Thyroid gland (tissue), 4 donors: ENCODE results near the gene PIGZ. TPM values are rescaled to one million over a fixed set of nuclear protein-coding genes. Genes with fewer than 3 reads are reported as not detected.

Experiments used
- DNase-seq, 2 donors: peaks; one replicate each; pipeline ENCODE4 v3.0.0-alpha.2; 2019
- H3K27ac ChIP-seq, 3 donors: fragments of 200-600 bp; sonication (generic); 1 replicate in 2 of 3; 2 replicates in 1 of 3; pipeline ENCODE4 v1.5.1; 2016 to 2019; ENCODE audit warnings: mild to moderate bottlenecking in 1 of 3, moderate library complexity in 1 of 3
- H3K27me3 ChIP-seq: fragments of 200-600 bp; sonication (generic); one replicate; pipeline ENCODE4 v1.5.1; 2019
- H3K36me3 ChIP-seq, 2 donors: fragments of 200-600 bp; sonication (generic); one replicate each; pipeline ENCODE4 v1.5.1; 2016 to 2019
- H3K4me1 ChIP-seq, 2 donors: fragments of 200-600 bp; sonication (generic); one replicate each; pipeline ENCODE4 v1.5.1; 2017 to 2019
- H3K4me3 ChIP-seq, 3 donors: fragments of 200-600 bp; sonication (generic); replicated peaks in 1 of 3; 1 replicate in 2 of 3; 2 replicates in 1 of 3; pipeline ENCODE4 v1.5.1; 2016; ENCODE audit warnings: mild to moderate bottlenecking in 1 of 3
- H3K9me3 ChIP-seq: fragments of 200-600 bp; sonication (generic); one replicate; pipeline ENCODE4 v1.5.1; 2017
- CTCF ChIP-seq, 6 experiments: fragments of 200-600 bp in 3 of 6; fragments of 450-650 bp in 3 of 6; sonication (generic) in 3 of 6; IDR thresholded peaks; one replicate each; pipeline ENCODE4 v1.5.1; 2016 to 2019; ENCODE audit warnings: antibody characterized with exemption in 6 of 6, mild to moderate bottlenecking in 2 of 6, inconsistent platforms in 1 of 6, moderate library complexity in 1 of 6
- POLR2A ChIP-seq, 2 donors: fragments of 450-650 bp; IDR thresholded peaks; one replicate each; pipeline ENCODE4 v1.6.1; 2017; ENCODE audit warnings: antibody characterized with exemption in 2 of 2, mild to moderate bottlenecking in 2 of 2, moderate library complexity in 1 of 2
- WGBS, 2 donors: methylation state at CpG; one replicate each; pipeline ENCODE4 v1.1.5; 2017; 5-methylcytosine and 5-hydroxymethylcytosine counted together
- intact Hi-C: fragments of 100-400 bp; cut with DNase I; formaldehyde crosslinking; loops from one replicate; pipeline ENCODE4 v1.15.1; 2023
- total RNA-seq, 4 donors: library from RNA; depleted of rRNA; stranded (reverse); fragments of >200 nt; gene quantifications; one replicate each; pipeline ENCODE4 v1.2.3, GENCODE V29; 2016

The PIGZ gene
- total RNA-seq, 4 donors from 2014 or later = 0.46 to 9.5 (median 6.3) TPM

- TF ChIP-seq CTCF (IDR thresholded peaks at IDR 0.05) (no peak), POLR2A (IDR thresholded peaks at IDR 0.05) (no peak)
- Histone ChIP-seq H3K9me3 (no peaks in the 10 kb centered on the region), H3K4me3 (no peak overlapping the region), H3K4me1 (no peaks in the 10 kb centered on the region), H3K36me3 (peaks cover 27 to 45% of the 10 kb centered on the region in 2 donors), H3K27ac (no peak overlapping the region), H3K27me3 (no peaks in the 10 kb centered on the region)
- no peak for DNase-seq
- 88 to 94% methylated on average over 1 of the region's 1 CpG for WGBS, 2 donors
- intact Hi-C loops = no loop called here
Observed at GRCh38 chr3:196902296-196902695, 66.3 kb downstream of the PIGZ start.

GRCh38 chr3:196901768-196902167 lies 66.9 kb downstream of the PIGZ start:
- H3K36me3 ChIP-seq = peaks cover 27 to 45% of the 10 kb centered on the region in 2 donors
- intact Hi-C loops = no loop called here
- 85 to 87% methylated on average over 1 of the region's 1 CpG for WGBS, 2 donors

More at GRCh38 chr3:196901768-196902167, 66.9 kb downstream of the PIGZ start:
- H3K27ac ChIP-seq = no peak overlapping the region
- H3K4me3 ChIP-seq = no peak overlapping the region
- DNase-seq = no peak
- H3K4me1 ChIP-seq = no peaks in the 10 kb centered on the region
- no peaks in the 10 kb centered on the region for H3K9me3 ChIP-seq
- no peaks in the 10 kb centered on the region for H3K27me3 ChIP-seq
- TF ChIP-seq POLR2A (IDR thresholded peaks at IDR 0.05) (no peak), CTCF (IDR thresholded peaks at IDR 0.05) (no peak)

Other genes starting within 250 kb of the PIGZ start
- gene PAK2, start 229.0 kb downstream of the PIGZ start, total RNA-seq = 10 to 100 TPM; 29.9 to 43.8 (median 39.0) TPM
- 10 to 100 TPM; 37.4 to 67.2 (median 50.9) TPM for gene SENP5, start 100.9 kb downstream of the PIGZ start, total RNA-seq
- gene NCBP2, start 26.3 kb downstream of the PIGZ start, total RNA-seq = 10 to 100 TPM; 42.4 to 61.3 (median 53.6) TPM
- 10 to 100 TPM in 1 of 4 donors, 1 to 10 TPM in 3; 2.7 to 13.8 (median 4.3) TPM for gene MELTF, start 61.0 kb upstream of the PIGZ start, total RNA-seq